ENCODE results near the gene NFASC. TPM values are rescaled to one million over a fixed set of nuclear protein-coding genes. Genes with fewer than 3 reads are reported as not detected.

The NFASC gene
- total RNA-seq, 2 donors from 2014 or later = 27.7 to 45.9 TPM

- Mint-ChIP-seq H3K4me1 (peaks cover 7% of the 10 kb centered on the region), H3K27me3 (ENCODE audit: insufficient read depth) (no peaks in the 10 kb centered on the region), H3K27ac (no peak overlapping the region), H3K36me3 (ENCODE audit: low read depth) (no peaks in the 10 kb centered on the region), H3K4me3 (no peak overlapping the region), H3K9me3 (no peaks in the 10 kb centered on the region)
- H3K9ac ChIP-seq (ENCODE audit: extremely low read depth, low read length, poor library complexity, severe bottlenecking) = no peak overlapping the region
- DNase-seq = no peak
- H3K9me3 ChIP-seq (ENCODE audit: control insufficient read depth, low read length) = no peaks in the 10 kb centered on the region
- peaks cover 3% of the 10 kb centered on the region for H3K4me1 ChIP-seq (ENCODE audit: control insufficient read depth, insufficient read depth, low read length)
- no peaks in the 10 kb centered on the region for H3K27me3 ChIP-seq (ENCODE audit: control insufficient read depth, insufficient read depth, low read length, poor library complexity, severe bottlenecking)
- H3K27ac ChIP-seq (ENCODE audit: low read depth, low read length) = no peak overlapping the region
- no peak overlapping the region for H3K4me3 ChIP-seq (ENCODE audit: low read length)
- no peaks in the 10 kb centered on the region for H3K36me3 ChIP-seq (ENCODE audit: control insufficient read depth, insufficient read depth, low read length)
- no peak for TF ChIP-seq CTCF (conservative IDR thresholded peaks at IDR 0.05)
Measured at GRCh38 chr1:204894031-204894430, 23.4 kb downstream of the NFASC start.

GRCh38 chr1:204894606-204895005, 23.9 kb downstream of the NFASC start:
- Histone ChIP-seq H3K9ac (ENCODE audit: extremely low read depth, low read length, poor library complexity, severe bottlenecking) (no peak overlapping the region), H3K4me1 (ENCODE audit: control insufficient read depth, insufficient read depth, low read length) (peaks cover under 1% of the 10 kb centered on the region), H3K4me3 (ENCODE audit: low read length) (no peak overlapping the region), H3K9me3 (ENCODE audit: control insufficient read depth, low read length) (no peaks in the 10 kb centered on the region), H3K36me3 (ENCODE audit: control insufficient read depth, insufficient read depth, low read length) (no peaks in the 10 kb centered on the region), H3K27ac (ENCODE audit: low read depth, low read length) (no peak overlapping the region), H3K27me3 (ENCODE audit: control insufficient read depth, insufficient read depth, low read length, poor library complexity, severe bottlenecking) (no peaks in the 10 kb centered on the region)
- no peaks in the 10 kb centered on the region for H3K27me3 Mint-ChIP-seq (ENCODE audit: insufficient read depth)
- H3K9me3 Mint-ChIP-seq = no peaks in the 10 kb centered on the region
- no peak for TF ChIP-seq CTCF (conservative IDR thresholded peaks at IDR 0.05)
- no peak for DNase-seq
- H3K27ac Mint-ChIP-seq = no peak overlapping the region
- H3K36me3 Mint-ChIP-seq (ENCODE audit: low read depth) = no peaks in the 10 kb centered on the region
- peaks cover 7% of the 10 kb centered on the region for H3K4me1 Mint-ChIP-seq
- H3K4me3 Mint-ChIP-seq = no peak overlapping the region
- 91 to 100% methylated on average over 1 of the region's 1 CpG for WGBS, 2 experiments (ENCODE audit: insufficient coverage in 1 of 2, insufficient read length in 1 of 2)

- no peak overlapping the region for H3K4me3 ChIP-seq (ENCODE audit: low read length)
- Mint-ChIP-seq H3K27me3 (ENCODE audit: insufficient read depth) (peaks cover 2% of the 10 kb centered on the region), H3K4me3 (no peak overlapping the region), H3K36me3 (ENCODE audit: low read depth) (no peaks in the 10 kb centered on the region), H3K27ac (no peak overlapping the region), H3K9me3 (no peaks in the 10 kb centered on the region), H3K4me1 (peaks cover 7% of the 10 kb centered on the region)
- H3K9ac ChIP-seq (ENCODE audit: extremely low read depth, low read length, poor library complexity, severe bottlenecking) = no peak overlapping the region
- H3K36me3 ChIP-seq (ENCODE audit: control insufficient read depth, insufficient read depth, low read length) = no peaks in the 10 kb centered on the region
- no peaks in the 10 kb centered on the region for H3K9me3 ChIP-seq (ENCODE audit: control insufficient read depth, low read length)
- 84 to 91% methylated on average over 3 to 6 of the region's 6 CpGs for WGBS, 2 experiments (ENCODE audit: insufficient coverage in 1 of 2, insufficient read length in 1 of 2)
- DNase-seq = no peak
- TF ChIP-seq CTCF (conservative IDR thresholded peaks at IDR 0.05) = no peak
- no peak overlapping the region for H3K27ac ChIP-seq (ENCODE audit: low read depth, low read length)
- H3K4me1 ChIP-seq (ENCODE audit: control insufficient read depth, insufficient read depth, low read length) = no peaks in the 10 kb centered on the region
- H3K27me3 ChIP-seq (ENCODE audit: control insufficient read depth, insufficient read depth, low read length, poor library complexity, severe bottlenecking) = no peaks in the 10 kb centered on the region
Measured at GRCh38 chr1:204896023-204896422, 25.4 kb downstream of the NFASC start.
